H1 (cell line): ENCODE data around the gene CADM1. TPM values are rescaled to one million over a fixed set of nuclear protein-coding genes. Genes with fewer than 3 reads are reported as not detected.

Experiments used
- BACH1 ChIP-seq: IDR thresholded peaks from 2 replicates; pipeline ENCODE4 v1.6.1; 2012; ENCODE audit warnings: low read length, improper control_type of control experiment
- BRCA1 ChIP-seq: IDR thresholded peaks from 2 replicates; pipeline ENCODE4 v1.6.1; 2012; ENCODE audit warnings: low read depth, low read length, improper control_type of control experiment
- CEBPB ChIP-seq: IDR thresholded peaks from 2 replicates; pipeline ENCODE4 v1.6.1; 2012; ENCODE audit warnings: low read depth, low read length
- CHD7 ChIP-seq: fragments of 300-600 bp; sonication (generic); IDR thresholded peaks from 2 replicates; pipeline ENCODE4 v1.7.1; 2012; ENCODE audit warnings: low read length, moderate library complexity, mild to moderate bottlenecking, inconsistent platforms; ENCODE audit not compliant: insufficient replicate concordance
- EZH2 ChIP-seq: fragments of 200-600 bp; sonication (generic); IDR thresholded peaks from 2 replicates; pipeline ENCODE4 v1.7.1; 2012; ENCODE audit warnings: low read depth, mild to moderate bottlenecking, moderate library complexity, low read length, inconsistent platforms; ENCODE audit not compliant: severe bottlenecking
- FOSL1 ChIP-seq: IDR thresholded peaks from 2 replicates; pipeline ENCODE4 v1.6.1; 2011; ENCODE audit warnings: mild to moderate bottlenecking, low read depth, low read length, moderate library complexity; ENCODE audit not compliant: insufficient read depth
- JUN ChIP-seq: IDR thresholded peaks from 2 replicates; pipeline ENCODE4 v1.6.1; 2011; ENCODE audit warnings: low read depth, mild to moderate bottlenecking, improper control_type of control experiment, low read length
- JUND ChIP-seq: IDR thresholded peaks from 2 replicates; pipeline ENCODE4 v1.6.1; 2011; ENCODE audit warnings: mild to moderate bottlenecking, improper control_type of control experiment, low read length
- SIRT6 ChIP-seq: IDR thresholded peaks from one replicate; pipeline ENCODE4 v1.7.1; 2012; ENCODE audit warnings: low read length, inconsistent platforms
- SUZ12 ChIP-seq: fragments of 200-600 bp; sonication (generic); IDR thresholded peaks from 2 replicates; pipeline ENCODE4 v1.6.1; 2012; ENCODE audit warnings: mild to moderate bottlenecking, inconsistent platforms, low read length, moderate library complexity, mixed read lengths
- TAF1 ChIP-seq: IDR thresholded peaks from 2 replicates; pipeline ENCODE4 v1.6.1; 2011; ENCODE audit warnings: mild to moderate bottlenecking, low read depth, low read length
- TAF7 ChIP-seq: optimal IDR thresholded peaks from 2 replicates; pipeline ENCODE3; 2011; ENCODE audit warnings: low read depth, mild to moderate bottlenecking, inconsistent platforms, low read length, moderate library complexity, borderline replicate concordance
- YY1 ChIP-seq: IDR thresholded peaks from 2 replicates; pipeline ENCODE4 v1.6.1; 2011; ENCODE audit warnings: low read depth, mild to moderate bottlenecking, low read length
- polyA plus RNA-seq, 7 experiments: library from polyadenylated mRNA; depleted of rRNA in 3 of 7; stranded (reverse) in 5 of 7; unstranded in 2 of 7; fragments of >200 nt in 5 of 7; fragments of 200-250 nt in 2 of 7; gene quantifications; 1 replicate in 5 of 7; 2 replicates in 1 of 7; 4 replicates in 1 of 7; pipeline versions ENCODE4 v1.2.1 to v1.2.3, GENCODE V29; 2011 to 2013; ENCODE audit warnings: missing spikeins in 2 of 7, mixed read lengths in 2 of 7
- total RNA-seq: library from RNA; stranded (reverse); fragmentation: NEBNext Ultra II Directional; extraction: Animal tissue kit (Norgen Biotek cat#: 25700); gene quantifications from 2 replicates; pipeline ENCODE4 v1.2.1, GENCODE V29; 2021

The CADM1 gene
- total and polyA plus RNA-seq, 2 of the 8 experiments (the other 6 are each of a cell fraction or from before 2014, with no cell fraction given): 8.3 to 25.3 TPM

GRCh38 chr11:115166820-115167219, 337.4 kb downstream of the CADM1 start (continued):
- TF ChIP-seq CHD7 (no peak), TAF7 (no peak), CEBPB (no peak), JUND (no peak), BACH1 (no peak), FOSL1 (no peak), EZH2 (no peak), SIRT6 (no peak), TAF1 (no peak), JUN (no peak), BRCA1 (no peak), YY1 (no peak), SUZ12 (no peak)
